Epithelial cell of proximal tubule (primary cell): ENCODE results near the gene NAT9. TPM values are rescaled to one million over a fixed set of nuclear protein-coding genes. Genes with fewer than 3 reads are reported as not detected.
A peak's percentile ranks its signal among the peaks of the same experiment; 100 is the strongest.

Source experiments
- DNase-seq: peaks from one replicate; pipeline ENCODE4 v3.0.0-alpha.2; 2011; ENCODE audit warnings: low read depth
- H3K4me3 ChIP-seq: 2 replicates; pipeline ENCODE4 v1.5.1; 2011; ENCODE audit warnings: low read depth, mild to moderate bottlenecking, low read length
- CTCF ChIP-seq: conservative IDR thresholded peaks from 2 replicates; pipeline ENCODE4 v1.5.1; 2012; ENCODE audit warnings: low read depth, mild to moderate bottlenecking, low read length
- total RNA-seq: library from RNA; depleted of rRNA; stranded (reverse); fragments of >200 nt; gene quantifications from 2 replicates; pipeline ENCODE4 v1.2.3, GENCODE V29; 2015

NAT9 gene
- total RNA-seq, 1 donor from 2014 or later, result 24.5 TPM

- TF ChIP-seq CTCF, result no peak
- no peak for DNase-seq
- H3K4me3 ChIP-seq, result no peak overlapping the region
Measured at GRCh38 chr17:74785981-74786360, 9.8 kb upstream of the NAT9 start.

GRCh38 chr17:74785096-74785980, 9.2 kb upstream of the NAT9 start:
- H3K4me3 ChIP-seq, result no peak overlapping the region
- no peak for DNase-seq
- peak; percentile 21 for TF ChIP-seq CTCF

GRCh38 chr17:74784125-74784810, 8.1 kb upstream of the NAT9 start:
- no peak for TF ChIP-seq CTCF
- H3K4me3 ChIP-seq, result no peak overlapping the region
- DNase-seq, result no peak

GRCh38 chr17:74782571-74782970, 6.4 kb upstream of the NAT9 start:
- DNase-seq, result no peak
- no peak for TF ChIP-seq CTCF
- no peak overlapping the region for H3K4me3 ChIP-seq

GRCh38 chr17:74780443-74781238, 4.5 kb upstream of the NAT9 start:
- no peak for DNase-seq
- H3K4me3 ChIP-seq, result no peak overlapping the region
- TF ChIP-seq CTCF, result peak; percentile 77

GRCh38 chr17:74779948-74780400, 3.8 kb upstream of the NAT9 start:
- no peak overlapping the region for H3K4me3 ChIP-seq
- DNase-seq, result no peak
- TF ChIP-seq CTCF, result no peak
